GM12878 (cell line): ENCODE results near the gene ADAMTS4. TPM values are rescaled to one million over a fixed set of nuclear protein-coding genes. Genes with fewer than 3 reads are reported as not detected.

Source experiments
- BCL11A ChIP-seq: IDR thresholded peaks from 2 replicates; pipeline ENCODE4 v1.6.1; 2011; ENCODE audit warnings: low read depth, low read length
- CBX3 ChIP-seq: fragments of 200-600 bp; sonication (generic); IDR thresholded peaks from 2 replicates; pipeline ENCODE4 v1.6.1; 2016; ENCODE audit warnings: low read depth, borderline replicate concordance
- E4F1 ChIP-seq: fragments of 450-650 bp; IDR thresholded peaks from 2 replicates; pipeline ENCODE4 v1.6.1; 2018; ENCODE audit warnings: borderline replicate concordance, mild to moderate bottlenecking; ENCODE audit not compliant: partially characterized antibody
- ELK1 ChIP-seq: IDR thresholded peaks from 2 replicates; pipeline ENCODE4 v1.6.1; 2012; ENCODE audit warnings: low read depth, low read length, improper control_type of control experiment
- FOXM1 ChIP-seq: IDR thresholded peaks from 2 replicates; pipeline ENCODE4 v1.6.1; 2012; ENCODE audit warnings: low read depth, mild to moderate bottlenecking, inconsistent platforms, low read length, moderate library complexity
- GATAD2B ChIP-seq: fragments of 450-650 bp; conservative IDR thresholded peaks from 2 replicates; pipeline ENCODE4 v1.6.1; 2017; ENCODE audit warnings: low read depth, mild to moderate bottlenecking, moderate library complexity
- HCFC1 ChIP-seq: fragments of 150-350 bp; IDR thresholded peaks from 2 replicates; pipeline ENCODE4 v1.6.1; 2014; ENCODE audit warnings: low read length
- KAT2A ChIP-seq: conservative IDR thresholded peaks from 2 replicates; pipeline ENCODE4 v1.6.1; 2011; ENCODE audit warnings: low read depth, low read length; ENCODE audit not compliant: control insufficient read depth
- KLF5 ChIP-seq: fragments of 450-650 bp; IDR thresholded peaks from 2 replicates; pipeline ENCODE4 v1.6.1; 2014; ENCODE audit warnings: mild to moderate bottlenecking; ENCODE audit not compliant: partially characterized antibody
- MTA3 ChIP-seq: IDR thresholded peaks from 2 replicates; pipeline ENCODE4 v1.6.1; 2012; ENCODE audit warnings: low read length, inconsistent platforms, borderline replicate concordance
- MYC ChIP-seq: IDR thresholded peaks from 2 replicates; pipeline ENCODE4 v1.6.1; 2011; ENCODE audit warnings: mild to moderate bottlenecking, low read length, moderate library complexity, inconsistent platforms; ENCODE audit not compliant: insufficient read depth, insufficient replicate concordance, insufficient read length, severe bottlenecking
- NFYA ChIP-seq: IDR thresholded peaks from 2 replicates; pipeline ENCODE4 v1.6.1; 2011; ENCODE audit warnings: low read depth, mild to moderate bottlenecking, low read length, improper control_type of control experiment, borderline replicate concordance
- PAX5 ChIP-seq: IDR thresholded peaks from 2 replicates; pipeline ENCODE4 v1.6.1; 2011; ENCODE audit warnings: low read depth, low read length, borderline replicate concordance
- POLR2A ChIP-seq: IDR thresholded peaks from 2 replicates; pipeline ENCODE4 v1.6.1; 2011; ENCODE audit warnings: low read depth, mild to moderate bottlenecking, low read length
- RELA ChIP-seq: fragments of 450-650 bp; IDR thresholded peaks from 2 replicates; pipeline ENCODE4 v1.8.0; 2014; ENCODE audit warnings: borderline replicate concordance; ENCODE audit not compliant: partially characterized antibody
- RFX5 ChIP-seq: IDR thresholded peaks from 2 replicates; pipeline ENCODE4 v1.6.1; 2011; ENCODE audit warnings: low read depth, low read length, improper control_type of control experiment
- SIX5 ChIP-seq: IDR thresholded peaks from 2 replicates; pipeline ENCODE4 v1.6.1; 2011; ENCODE audit warnings: mild to moderate bottlenecking, low read depth, low read length, moderate library complexity; ENCODE audit not compliant: severe bottlenecking
- SMC3 ChIP-seq: IDR thresholded peaks from 2 replicates; pipeline ENCODE4 v1.6.1; 2011; ENCODE audit warnings: low read length, improper control_type of control experiment, borderline replicate concordance
- STAT3 ChIP-seq: IDR thresholded peaks from 2 replicates; pipeline ENCODE4 v1.6.1; 2011; ENCODE audit warnings: low read depth, low read length, improper control_type of control experiment
- YY1 ChIP-seq: IDR thresholded peaks from 2 replicates; pipeline ENCODE4 v1.6.1; 2011; ENCODE audit warnings: low read depth, mild to moderate bottlenecking, low read length
- ZNF24 ChIP-seq: fragments of 450-650 bp; IDR thresholded peaks from 2 replicates; pipeline ENCODE4 v1.6.1; 2017; ENCODE audit warnings: antibody characterized with exemption, mild to moderate bottlenecking
- polyA plus RNA-seq, 11 experiments: library from polyadenylated mRNA; depleted of rRNA in 4 of 11; unstranded in 6 of 11; stranded (reverse) in 5 of 11; fragments of >200 nt; fragmentation: Nextera tagmentation in 4 of 11; fragmentation: Illumina TruSeq in 1 of 11; extraction: Ambion mirVana in 4 of 11; extraction: Trizol in 1 of 11; gene quantifications; 1 replicate in 1 of 11; 2 replicates in 10 of 11; pipeline versions ENCODE4 v1.2.1 to v1.2.3, GENCODE V29; 2011 to 2016; ENCODE audit warnings: inconsistent platforms in 2 of 11, missing spikeins in 2 of 11, low read depth in 1 of 11
- total RNA-seq, 4 experiments: library from RNA; depleted of rRNA in 3 of 4; stranded (reverse); fragments of >200 nt in 3 of 4; fragmentation: Illumina TruSeq in 1 of 4; extraction: Trizol in 1 of 4; gene quantifications; 2 replicates each; pipeline versions ENCODE4 v1.2.1 to v1.2.3, GENCODE V29; 2013 to 2021
- TF ChIP-seq, protein P1 (sequence below): fragments of 450-650 bp; IDR thresholded peaks from 2 replicates; pipeline ENCODE4 v1.6.1; 2017; ENCODE audit warnings: mild to moderate bottlenecking, moderate library complexity
- TF ChIP-seq, protein P2 (sequence below): IDR thresholded peaks from 2 replicates; pipeline ENCODE4 v1.6.1; 2012; ENCODE audit warnings: low read length, inconsistent platforms

The ADAMTS4 gene
- total and polyA plus RNA-seq, 10 of the 15 experiments (the other 5 are each of a cell fraction or from before 2014, with no cell fraction given): 0.01 to 0.13 (median 0.05) TPM; not detected in 2

DNA sequence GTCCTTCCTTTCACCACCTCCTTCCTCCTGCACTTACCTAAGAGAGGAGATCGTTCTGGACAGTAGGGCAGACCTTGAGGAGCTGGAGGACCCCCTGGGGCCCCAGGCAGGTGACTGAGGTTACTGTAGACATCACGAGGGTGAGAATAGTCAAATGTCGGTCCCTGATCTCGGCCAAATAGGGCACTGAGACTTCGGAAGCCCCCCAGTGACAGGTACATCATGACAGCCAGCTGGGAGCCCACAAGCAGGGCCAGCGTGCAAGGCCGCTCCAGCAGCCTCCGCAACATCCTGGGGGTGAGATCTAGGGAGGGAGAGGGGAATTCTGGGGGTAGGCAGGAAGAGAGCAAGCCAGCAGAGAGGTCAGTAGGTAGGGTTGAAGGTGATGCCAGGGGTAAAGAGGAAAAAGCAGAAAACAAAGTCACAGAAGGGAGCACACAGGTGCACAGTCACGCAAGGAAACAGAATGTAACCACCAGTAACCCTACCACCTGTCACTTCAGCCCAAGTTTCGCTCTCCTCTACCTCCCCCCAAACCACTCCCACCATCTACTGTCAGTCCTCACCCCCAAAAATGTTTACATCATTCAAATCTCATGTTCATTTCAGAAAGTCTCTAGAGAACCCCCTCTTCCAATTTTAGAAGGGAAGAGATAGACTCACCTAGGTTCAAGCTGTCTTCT, 22.9 kb downstream of the ADAMTS4 start (continued):
- TF ChIP-seq ELK1: no peak
- no peak for TF ChIP-seq SIX5
- no peak for TF ChIP-seq KAT2A
- TF ChIP-seq STAT3: no peak
- TF ChIP-seq ZNF24: no peak
- 0 out of 2 replicates have a peak, but pooled peaks have one; percentile 22 for TF ChIP-seq PAX5
- TF ChIP-seq RFX5: no peak
- TF ChIP-seq NFYA: no peak
- TF ChIP-seq BCL11A: 0 out of 2 replicates have a peak, but pooled peaks have one; percentile 6
- TF ChIP-seq MTA3: no peak
- TF ChIP-seq, protein P1, sequence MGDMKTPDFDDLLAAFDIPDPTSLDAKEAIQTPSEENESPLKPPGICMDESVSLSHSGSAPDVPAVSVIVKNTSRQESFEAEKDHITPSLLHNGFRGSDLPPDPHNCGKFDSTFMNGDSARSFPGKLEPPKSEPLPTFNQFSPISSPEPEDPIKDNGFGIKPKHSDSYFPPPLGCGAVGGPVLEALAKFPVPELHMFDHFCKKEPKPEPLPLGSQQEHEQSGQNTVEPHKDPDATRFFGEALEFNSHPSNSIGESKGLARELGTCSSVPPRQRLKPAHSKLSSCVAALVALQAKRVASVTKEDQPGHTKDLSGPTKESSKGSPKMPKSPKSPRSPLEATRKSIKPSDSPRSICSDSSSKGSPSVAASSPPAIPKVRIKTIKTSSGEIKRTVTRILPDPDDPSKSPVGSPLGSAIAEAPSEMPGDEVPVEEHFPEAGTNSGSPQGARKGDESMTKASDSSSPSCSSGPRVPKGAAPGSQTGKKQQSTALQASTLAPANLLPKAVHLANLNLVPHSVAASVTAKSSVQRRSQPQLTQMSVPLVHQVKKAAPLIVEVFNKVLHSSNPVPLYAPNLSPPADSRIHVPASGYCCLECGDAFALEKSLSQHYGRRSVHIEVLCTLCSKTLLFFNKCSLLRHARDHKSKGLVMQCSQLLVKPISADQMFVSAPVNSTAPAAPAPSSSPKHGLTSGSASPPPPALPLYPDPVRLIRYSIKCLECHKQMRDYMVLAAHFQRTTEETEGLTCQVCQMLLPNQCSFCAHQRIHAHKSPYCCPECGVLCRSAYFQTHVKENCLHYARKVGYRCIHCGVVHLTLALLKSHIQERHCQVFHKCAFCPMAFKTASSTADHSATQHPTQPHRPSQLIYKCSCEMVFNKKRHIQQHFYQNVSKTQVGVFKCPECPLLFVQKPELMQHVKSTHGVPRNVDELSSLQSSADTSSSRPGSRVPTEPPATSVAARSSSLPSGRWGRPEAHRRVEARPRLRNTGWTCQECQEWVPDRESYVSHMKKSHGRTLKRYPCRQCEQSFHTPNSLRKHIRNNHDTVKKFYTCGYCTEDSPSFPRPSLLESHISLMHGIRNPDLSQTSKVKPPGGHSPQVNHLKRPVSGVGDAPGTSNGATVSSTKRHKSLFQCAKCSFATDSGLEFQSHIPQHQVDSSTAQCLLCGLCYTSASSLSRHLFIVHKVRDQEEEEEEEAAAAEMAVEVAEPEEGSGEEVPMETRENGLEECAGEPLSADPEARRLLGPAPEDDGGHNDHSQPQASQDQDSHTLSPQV: no peak
- TF ChIP-seq CBX3: no peak
- no peak for TF ChIP-seq POLR2A
- TF ChIP-seq HCFC1: no peak
- TF ChIP-seq, protein P2, sequence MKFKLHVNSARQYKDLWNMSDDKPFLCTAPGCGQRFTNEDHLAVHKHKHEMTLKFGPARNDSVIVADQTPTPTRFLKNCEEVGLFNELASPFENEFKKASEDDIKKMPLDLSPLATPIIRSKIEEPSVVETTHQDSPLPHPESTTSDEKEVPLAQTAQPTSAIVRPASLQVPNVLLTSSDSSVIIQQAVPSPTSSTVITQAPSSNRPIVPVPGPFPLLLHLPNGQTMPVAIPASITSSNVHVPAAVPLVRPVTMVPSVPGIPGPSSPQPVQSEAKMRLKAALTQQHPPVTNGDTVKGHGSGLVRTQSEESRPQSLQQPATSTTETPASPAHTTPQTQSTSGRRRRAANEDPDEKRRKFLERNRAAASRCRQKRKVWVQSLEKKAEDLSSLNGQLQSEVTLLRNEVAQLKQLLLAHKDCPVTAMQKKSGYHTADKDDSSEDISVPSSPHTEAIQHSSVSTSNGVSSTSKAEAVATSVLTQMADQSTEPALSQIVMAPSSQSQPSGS: no peak
- no peak for TF ChIP-seq E4F1
- no peak for TF ChIP-seq SMC3
- no peak for TF ChIP-seq KLF5
- no peak for TF ChIP-seq RELA
- TF ChIP-seq YY1: no peak
- no peak for TF ChIP-seq GATAD2B
- TF ChIP-seq MYC: no peak
- no peak for TF ChIP-seq FOXM1
